Pons (tissue), 1 donor: ENCODE results near the gene ASCC2.
A peak's percentile ranks its signal among the peaks of the same experiment; 100 is the strongest.

Experiments
- DNase-seq: peaks from one replicate; pipeline ENCODE4 v3.0.0-alpha.2; 2016; ENCODE audit warnings: low spot score

ASCC2 gene

DNA sequence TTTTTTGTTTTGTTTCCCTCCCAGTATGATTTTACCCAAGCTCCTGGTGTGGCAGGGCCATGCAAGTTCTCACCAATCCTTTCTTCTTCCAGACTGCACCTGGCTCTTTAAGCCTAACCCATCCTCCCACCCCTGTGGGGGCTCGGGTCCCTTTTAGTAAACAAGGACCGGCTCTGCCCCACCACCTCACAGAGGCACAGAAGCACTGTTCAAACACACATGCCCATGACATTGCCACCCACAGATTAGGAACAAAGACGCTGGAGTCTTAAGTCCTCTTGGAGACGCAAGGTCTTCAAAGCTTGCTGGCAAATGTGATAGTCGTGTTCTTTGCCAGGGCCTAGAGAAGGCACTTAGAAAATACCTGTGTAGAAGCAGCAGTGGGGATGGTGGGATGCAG, 52.0 kb downstream of the ASCC2 start:
- DNase-seq = no peak

DNA sequence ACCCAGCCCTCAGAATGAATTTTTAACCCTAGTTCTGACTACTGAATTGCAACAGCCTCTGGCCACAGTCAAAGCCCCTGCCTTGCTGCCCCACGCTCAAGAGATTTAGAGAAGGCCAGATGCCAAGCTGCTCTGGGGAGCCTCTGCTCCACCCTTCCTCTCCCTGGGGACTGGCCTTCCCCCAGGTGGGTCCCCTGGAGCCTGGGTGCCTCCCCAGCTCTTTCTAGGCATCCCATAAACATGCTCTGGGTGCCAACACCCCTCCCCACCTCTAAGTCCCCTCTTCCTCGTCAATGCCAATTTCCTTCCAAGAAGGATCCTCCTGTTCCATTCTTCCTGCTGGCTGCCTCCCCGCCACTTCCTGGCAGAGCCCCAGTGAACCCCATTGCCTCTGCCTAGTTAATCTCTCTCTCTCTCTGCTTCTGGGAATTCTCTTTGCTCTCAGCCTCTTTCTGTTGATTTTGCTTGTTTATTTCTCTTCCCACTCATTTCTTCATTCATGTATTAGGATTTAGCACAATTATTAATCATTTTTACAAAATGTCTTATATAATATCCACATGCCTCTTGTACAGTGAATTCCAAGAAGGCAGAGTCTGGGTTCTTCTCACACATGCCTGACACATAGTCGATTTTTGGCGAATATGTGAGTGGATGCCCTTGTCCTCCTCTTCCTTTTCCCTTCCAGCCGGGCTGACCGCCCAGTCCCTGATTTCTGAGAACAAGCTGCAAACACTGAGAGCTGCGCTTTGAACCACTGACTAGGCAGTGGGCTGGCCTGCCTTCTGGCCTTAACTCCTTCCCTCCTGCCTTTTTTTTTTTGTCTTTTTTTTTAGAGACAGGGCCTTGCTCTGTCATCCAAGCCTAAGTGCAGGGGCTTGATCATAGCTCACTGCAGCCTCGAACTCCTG, 53.4 kb downstream of the ASCC2 start:
- peak; percentile 70 for DNase-seq

DNA sequence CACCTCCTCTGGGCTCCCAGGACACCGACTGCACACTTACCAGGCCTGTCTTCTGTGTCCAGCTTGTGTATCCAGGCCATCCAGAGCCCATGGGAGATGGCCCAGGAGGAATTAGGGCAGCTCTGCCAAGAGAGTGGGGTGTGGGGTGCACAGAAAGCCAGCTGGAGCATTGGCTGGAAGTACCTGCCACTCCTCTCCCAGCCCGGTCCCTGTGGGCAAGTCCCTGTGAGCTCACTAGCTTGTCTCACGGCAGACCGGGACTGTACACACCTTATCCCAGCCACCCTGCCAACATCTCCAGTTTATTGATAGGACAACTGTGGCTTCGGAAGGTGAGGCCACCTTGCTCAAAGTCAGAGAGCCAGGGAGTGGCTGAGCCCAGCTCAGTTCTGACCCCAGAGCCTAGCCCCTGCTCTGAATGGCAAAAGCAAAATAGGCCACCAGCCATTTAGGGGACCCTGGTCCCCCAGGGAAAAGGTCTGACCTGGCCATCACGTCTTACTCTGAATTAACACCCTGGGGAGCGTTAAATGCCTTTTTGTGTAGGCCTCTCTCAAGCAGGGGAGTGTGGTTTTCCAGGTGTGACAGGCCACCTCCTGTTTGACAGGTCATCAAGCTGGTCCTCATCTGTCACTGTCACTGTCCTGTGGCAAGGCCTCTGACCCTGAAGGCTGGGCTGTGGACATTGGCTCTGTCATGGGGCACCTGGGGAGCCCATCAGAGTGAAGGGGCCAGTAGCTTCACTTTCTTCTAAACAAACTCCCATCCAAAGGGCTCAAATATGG, 55.8 kb downstream of the ASCC2 start:
- peak; percentile 30 for DNase-seq

DNA sequence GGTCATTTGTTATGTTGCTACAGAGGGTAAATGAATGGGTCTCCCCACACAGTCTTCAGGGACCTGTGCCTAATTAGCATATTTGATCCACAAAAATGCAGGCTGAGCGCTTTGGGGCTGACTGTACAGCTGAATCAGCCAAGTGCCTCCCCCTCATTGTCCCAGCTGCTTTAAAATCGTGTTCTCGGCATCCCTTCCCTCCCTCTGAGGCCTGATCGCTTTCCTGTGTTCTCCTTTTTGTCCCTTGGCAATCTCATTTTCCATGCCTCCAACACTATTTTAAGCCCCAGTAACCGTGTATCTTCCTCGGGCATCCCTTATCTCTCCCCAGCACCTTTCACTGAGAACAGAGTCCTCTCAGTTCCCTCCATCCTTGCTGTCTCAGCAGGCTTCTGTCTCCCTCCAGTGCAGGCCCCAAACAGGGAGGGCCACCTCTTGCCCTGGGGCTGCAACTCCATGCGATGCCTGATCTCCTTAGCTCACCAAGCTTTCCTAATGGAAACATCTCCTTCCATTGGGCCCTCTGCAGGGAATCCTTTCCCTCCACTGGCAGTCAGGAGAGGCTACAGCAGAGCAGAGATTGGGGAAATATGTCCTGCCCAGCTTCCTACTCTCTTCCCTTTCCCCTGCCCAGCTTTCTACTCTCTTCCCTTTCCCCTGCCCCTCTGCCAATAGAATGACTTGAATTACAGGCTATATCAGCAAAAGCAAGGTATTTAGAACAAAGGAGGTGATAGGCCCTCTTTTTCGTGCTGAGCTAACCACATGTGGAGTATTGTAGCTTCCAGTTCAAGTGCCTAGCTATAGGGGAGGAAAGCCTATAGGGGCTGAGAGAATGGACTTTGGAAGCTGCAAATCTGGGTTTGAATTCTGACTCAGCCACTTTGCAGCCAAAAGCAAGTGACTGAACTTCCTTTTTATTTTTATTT, 57.1 kb downstream of the ASCC2 start:
- DNase-seq = peak; percentile 17

DNA sequence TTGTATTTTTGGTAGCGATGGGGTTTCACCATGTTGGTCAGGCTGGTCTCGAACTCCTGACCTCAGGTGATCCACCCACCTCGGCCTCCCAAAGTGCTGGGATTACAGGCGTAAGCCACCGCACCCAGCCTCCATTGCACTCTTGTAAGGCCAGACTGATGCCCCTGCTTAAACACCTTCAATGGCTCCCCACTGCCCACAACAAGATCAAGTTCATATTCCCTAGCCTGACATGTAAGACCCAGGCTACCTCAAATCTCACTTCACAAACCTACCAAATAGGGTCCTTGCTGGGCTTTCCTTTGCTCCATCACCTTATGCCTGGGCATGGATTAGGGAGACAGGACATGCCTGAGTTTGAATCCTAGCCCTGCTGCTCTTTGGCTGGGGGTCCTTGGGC, 57.9 kb downstream of the ASCC2 start:
- no peak for DNase-seq

DNA sequence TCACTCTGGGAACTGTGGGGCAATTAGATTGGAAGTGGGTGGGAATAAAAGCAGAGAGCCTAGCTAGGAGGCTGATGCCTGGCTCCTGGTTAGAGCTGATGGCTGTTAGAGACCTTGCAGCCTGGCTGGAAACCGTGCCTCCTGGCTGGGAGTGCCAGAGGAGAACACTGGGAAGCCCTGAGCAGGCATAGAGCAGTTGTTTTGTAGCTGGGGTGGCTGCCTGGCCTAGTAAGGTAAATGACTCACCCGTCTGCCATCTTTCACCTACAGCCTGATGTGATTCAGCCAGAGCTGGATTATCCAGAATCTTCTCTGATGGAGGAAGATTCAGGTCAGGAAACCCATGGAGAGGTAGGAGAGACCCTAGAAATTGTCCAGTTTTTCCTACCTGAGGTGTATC, 64.8 kb downstream of the ASCC2 start:
- DNase-seq = no peak

DNA sequence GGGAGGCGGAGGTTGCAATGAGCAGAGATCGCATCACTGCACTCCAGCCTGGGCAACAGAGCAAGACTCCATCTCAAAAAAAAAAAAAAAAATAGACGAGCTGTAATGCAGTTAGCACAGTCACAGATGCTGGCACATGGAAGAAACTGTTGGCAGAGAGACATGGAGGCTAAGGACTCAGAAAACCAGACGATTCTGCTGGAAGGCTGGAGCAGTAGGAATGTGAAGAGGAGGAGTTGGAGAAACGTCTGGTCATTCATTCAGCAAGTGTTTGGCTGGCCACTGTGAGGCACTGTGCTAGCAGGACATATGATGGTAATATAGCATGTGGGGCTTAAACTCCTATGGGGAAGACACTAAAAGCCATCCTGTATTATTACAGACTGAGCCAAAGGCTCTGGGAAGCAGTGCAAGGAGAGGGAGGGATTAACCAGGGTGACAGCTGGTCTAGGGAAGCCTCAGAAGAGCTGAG, 65.9 kb downstream of the ASCC2 start:
- DNase-seq = peak; percentile 19

DNA sequence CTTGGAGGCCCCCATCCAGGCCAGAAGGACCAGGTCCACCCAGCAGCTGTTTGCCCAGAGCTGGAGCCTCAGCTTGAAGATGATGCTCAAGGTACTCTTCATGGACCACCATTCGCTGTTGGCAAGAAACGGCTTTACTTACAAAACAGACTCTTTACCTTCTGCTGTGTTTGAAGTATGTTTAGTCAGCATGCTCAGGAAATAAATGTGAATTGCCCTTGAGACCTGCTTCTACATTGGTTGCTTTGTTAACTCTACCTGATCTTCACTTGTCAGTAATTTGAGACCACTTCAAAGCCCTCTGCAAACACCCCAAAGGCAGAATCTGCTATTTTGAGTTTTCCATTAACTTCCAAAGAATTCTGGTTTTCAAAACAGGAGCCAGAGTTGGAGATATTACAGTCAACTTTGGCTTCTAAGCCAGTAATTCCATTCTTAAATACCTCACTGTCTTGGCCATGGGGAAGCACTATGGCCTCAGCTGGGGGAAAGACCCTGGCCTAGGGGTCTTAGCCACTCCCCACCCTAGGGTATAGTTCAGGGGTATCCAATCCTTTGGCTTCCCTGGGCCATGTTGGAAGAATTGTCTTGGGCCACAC, 68.3 kb downstream of the ASCC2 start:
- DNase-seq = no peak

DNA sequence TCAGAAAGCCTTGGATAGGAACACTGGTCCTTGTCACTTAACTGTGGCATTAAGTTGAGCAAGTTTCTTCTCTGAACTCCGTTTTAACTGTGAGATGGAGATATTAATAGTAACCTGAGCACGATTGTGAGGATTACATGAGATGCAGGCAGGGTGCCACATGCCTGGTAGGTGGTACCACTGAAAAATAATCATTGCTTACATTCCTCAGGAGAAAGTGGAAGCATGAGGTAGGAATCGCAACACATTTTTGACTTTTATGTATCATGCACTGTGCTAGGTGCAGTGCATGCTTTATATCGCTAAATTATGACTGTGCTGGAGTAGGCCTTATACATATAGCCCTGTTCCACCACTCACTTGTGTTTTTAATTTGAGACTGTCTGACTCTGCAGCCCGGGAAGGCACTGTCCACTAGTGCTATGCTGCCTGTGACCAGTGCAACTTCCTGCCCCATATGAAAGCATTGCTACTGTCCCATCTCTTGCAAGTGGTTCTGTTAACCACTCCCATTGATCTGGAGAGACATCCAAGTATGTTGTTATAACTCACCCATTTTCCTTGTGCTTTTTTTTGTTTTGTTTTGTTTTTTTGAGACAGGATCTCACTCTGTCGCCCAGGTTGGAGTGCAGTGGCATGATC, 69.9 kb downstream of the ASCC2 start:
- no peak for DNase-seq

DNA sequence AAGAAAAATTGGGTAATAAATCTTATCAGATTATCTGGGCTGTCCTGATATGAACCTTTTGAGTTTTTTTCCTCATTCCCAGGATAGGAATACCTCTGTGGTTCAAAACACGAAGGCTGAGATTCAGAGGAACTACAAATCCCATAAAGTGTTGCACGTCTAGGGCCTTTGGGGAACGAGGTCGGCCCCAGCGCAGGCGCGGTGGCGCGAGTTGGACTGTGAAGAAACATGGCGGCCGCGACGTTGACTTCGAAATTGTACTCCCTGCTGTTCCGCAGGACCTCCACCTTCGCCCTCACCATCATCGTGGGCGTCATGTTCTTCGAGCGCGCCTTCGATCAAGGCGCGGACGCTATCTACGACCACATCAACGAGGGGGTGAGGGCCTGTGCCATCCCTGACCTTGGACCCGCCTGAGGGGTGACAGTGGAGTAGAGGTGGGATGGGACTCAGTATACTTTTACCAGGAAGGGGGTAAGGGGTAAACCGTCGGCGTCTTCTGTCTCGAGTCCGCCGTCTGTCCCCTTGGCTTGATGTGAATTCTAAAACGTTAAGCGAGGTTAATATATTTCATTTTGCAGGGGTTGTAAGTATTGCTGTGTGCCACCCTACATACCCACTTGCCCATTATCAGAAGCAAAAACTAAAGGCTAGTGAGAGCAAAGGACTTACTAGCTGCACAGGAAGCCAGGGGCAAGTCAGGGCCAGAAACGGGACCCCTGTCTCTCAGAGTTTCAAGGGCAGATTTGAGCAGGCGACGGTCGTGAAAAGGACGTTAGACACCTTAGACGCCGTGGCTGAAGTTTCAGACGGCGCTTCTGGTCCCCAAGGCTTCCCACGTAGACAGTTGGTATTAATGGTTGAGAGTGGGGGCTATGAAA, 70.7 kb downstream of the ASCC2 start, which contains the start of gene UQCR10:
Gene UQCR10 (plus strand): TSS at position 199 of the 881 bp plus-strand sequence. CDS start 30 bp downstream, at position 229.
- peak; percentile 96 for DNase-seq

DNA sequence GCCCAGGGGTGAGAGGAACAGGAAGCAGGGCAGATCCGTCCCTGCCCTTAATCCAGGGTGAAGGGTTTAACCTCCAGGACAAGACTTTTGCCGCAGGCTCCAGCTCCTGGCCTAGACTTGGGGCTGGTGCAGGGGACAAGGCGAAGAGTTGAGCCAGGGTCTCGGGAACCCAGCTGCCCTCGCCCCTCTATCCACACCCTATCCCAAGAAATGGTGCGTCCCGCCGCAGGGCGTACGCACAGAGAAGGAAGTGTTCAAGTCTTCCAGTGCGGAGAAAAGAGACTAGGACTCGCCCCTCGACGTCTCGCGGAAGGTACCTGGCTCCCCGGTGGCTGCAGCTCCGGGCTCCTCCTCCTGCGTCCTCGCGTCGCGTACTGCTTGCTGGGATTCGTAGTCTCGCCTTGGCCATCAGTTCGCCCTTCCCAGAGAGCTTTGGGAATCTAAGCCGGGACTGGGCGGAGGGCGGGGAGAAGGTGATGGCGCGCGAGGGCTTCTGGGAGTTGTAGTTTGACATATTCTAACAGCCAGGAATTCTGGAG, 71.4 kb downstream of the ASCC2 start, which contains the start of gene ZMAT5:
Gene ZMAT5 (minus strand): TSS at position 376 of the 539 bp plus-strand sequence. CDS start 18,463 bp downstream, outside the sequence.
- DNase-seq = peak; percentile 98

DNA sequence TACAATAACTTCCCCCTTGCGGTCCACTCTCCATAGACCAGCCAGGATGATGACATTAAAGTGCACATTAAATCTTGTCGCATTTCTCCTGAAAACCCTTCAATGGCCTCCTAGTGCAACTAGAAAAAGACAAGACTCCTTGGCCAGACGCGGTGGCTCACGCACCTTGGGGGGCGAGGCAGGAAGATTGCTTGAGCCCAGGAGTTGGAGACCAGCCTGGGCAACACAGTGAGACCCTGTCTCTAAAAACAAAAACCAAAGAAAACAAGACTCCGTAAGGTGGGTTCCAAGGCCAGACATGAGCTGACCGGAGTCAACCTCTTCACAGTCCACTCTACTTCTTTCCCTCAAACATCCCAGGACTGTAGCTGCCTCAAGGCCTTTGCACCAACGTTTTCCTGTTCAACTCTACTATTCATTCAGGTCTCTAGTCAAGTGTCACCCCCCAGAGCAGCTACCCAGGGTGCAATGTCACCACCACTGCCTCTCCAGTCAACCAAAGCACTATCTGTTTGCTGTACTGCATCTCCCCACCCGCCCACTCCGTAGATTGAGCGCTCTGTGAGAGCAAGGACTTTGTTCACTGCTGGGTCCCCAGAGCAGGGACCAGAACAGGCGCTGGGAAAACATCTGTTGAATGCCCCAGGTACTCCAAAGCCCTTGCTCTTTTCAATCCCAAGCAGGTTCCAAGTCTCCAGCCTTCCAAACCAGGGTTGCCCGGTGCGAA, 72.0 kb downstream of the ASCC2 start:
- DNase-seq = no peak

DNA sequence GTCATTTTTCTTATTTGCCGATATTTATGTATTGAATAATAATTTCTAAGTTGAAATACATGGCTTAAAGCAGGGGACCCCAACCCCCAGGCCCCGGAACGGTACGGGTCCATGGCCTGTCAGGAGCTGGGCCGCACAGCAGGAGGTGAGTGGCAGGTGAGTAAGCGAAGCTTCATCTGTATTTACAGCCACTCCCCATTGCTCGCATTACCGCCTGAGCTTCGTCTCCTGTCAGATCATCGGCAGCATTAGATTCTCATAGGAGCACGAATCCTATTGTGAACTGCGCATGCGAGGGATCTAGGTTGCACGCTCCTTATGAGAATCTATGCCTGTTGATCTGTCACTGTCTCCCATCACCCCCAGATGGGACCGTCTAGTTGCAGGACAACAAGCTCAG, 75.8 kb downstream of the ASCC2 start:
- DNase-seq = no peak

DNA sequence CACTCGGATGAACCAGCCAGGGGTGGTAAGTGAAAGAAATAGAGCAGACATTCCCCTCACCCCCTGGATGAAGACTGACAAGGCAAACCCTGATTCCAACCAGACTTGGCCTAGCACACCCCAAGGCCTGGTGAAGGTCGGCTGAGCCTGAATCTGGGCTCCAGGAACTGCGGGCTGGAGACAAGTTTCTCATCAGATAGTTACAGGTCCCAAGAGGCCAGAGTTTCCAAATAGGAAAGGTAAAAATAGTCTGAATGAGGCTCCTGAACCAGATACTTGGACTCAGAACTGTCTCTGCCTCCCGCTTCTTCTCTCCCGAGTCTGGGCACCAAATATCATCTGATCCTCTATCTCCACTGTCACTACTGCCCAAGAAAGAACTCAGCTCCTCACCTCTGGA, 79.1 kb downstream of the ASCC2 start:
- DNase-seq = no peak

DNA sequence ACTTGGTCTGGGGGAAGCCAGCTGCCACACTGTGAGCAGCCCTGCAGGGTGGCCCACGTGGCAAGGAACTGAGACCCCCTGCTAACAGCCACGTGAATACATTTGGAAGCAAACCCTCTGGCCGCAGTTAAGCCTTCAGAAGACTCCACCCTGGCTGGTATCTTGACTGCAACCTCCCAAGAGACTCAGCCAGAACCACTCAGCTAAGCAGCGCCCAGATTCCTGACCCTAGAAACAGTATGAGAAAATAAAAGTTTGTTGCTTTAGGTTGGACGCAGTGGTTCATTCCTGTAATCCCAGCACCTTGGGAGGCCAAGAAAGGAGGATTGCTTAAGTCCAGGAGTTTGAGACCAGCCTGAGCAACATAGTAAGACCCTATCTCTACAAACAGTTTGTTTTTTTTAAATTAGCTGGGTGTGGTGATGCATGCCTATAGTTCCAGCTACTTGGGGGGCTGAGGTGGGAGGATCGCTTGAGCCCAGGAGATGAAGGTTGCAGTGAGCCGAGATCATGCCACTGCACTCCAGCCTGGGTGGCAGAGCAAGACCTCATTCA, 79.9 kb downstream of the ASCC2 start:
- no peak for DNase-seq

DNA sequence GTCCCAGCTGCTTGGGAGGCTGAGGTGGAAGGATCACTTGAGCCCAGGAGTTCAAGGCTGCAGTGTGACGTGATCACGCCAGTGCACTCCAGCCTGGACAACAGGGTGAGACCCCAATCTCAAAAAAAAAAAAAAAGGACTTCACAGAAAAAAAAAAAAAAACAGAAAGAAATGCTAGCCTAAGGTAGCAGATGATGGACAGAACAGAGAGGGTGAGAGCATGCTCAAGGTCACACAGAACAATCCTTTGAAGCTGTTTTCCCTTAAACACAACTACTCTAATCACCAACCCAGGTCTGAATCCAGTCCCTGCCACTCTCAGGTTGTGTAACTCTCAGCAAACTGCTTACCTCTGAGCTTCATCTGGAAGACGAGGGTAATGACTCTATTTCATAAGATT, 81.0 kb downstream of the ASCC2 start:
- no peak for DNase-seq

DNA sequence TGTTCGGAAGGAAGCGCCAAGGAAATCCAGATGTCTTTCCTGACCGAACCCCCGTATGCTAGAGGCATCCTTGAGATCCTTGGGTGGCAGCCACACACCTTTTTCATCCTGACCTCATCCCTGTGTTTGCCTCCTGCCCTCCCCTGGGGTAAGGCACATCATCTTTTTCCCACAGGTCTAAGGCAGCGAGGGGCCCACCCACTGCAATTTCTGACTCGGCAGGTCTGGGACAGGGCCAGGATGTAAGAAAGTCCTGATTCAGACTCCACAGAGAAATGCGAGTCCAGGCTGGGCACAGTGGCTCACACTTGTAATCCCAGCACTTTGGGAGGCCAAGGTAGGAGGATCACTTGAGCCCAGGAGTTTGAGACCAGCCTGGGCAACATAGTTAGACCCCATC, 81.7 kb downstream of the ASCC2 start:
- DNase-seq = no peak

DNA sequence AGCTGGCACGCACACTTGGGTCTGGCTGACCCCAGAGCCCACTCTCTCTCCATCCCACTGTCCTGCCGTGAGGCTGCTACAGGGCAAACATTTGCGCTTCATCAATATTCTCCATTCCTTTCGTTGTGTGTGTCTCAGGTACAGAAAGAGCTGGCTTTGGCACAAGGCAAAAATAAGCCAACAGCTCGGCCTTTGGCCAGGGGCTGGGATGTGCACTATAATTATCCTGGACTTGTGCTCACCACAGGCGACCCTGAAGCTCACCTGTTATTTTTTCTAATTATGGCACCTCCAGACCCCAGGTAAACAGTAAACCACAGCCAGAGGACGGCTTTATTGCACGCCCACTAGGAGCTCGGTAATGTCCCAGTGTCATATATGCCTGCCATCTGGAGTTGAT, 82.2 kb downstream of the ASCC2 start:
- DNase-seq = no peak
